Epidermal melanocyte (primary cell): ENCODE measurements around the gene LYRM9.
A peak's percentile ranks its signal among the peaks of the same experiment; 100 is the strongest.
"Not testable (repeated sequence)": the region's sequence is repeated elsewhere in the genome, so short reads cannot be mapped to it uniquely, and the experiment has no call there.

ENCODE experiments used
- DNase-seq: peaks from one replicate; pipeline ENCODE4 v3.0.0; 2011; ENCODE audit warnings: low spot score; ENCODE audit not compliant: insufficient read length

LYRM9 gene

GRCh38 chr17:27892866-27893769 is at the start of gene LYRM9:
LYRM9 (minus strand) TSS chr17:27893365; CDS start chr17:27882694, 10,671 bp downstream.
- peak; percentile 55 for DNase-seq

GRCh38 chr17:27940503-27941428 is 47.6 kb upstream of the LYRM9 start:
- DNase-seq, result no peak

GRCh38 chr17:27939474-27940465 is 46.6 kb upstream of the LYRM9 start:
- no peak for DNase-seq

GRCh38 chr17:27938864-27939263 is 45.7 kb upstream of the LYRM9 start:
- DNase-seq, result no peak

GRCh38 chr17:27938241-27938640 is 45.1 kb upstream of the LYRM9 start:
- DNase-seq, result no peak

- DNase-seq, result no peak
These were observed 43.9 kb upstream of the LYRM9 start for GRCh38 chr17:27937025-27937546.

- no peak for DNase-seq
These were observed 36.8 kb upstream of the LYRM9 start for GRCh38 chr17:27930000-27930399.

- no peak for DNase-seq
These were observed 35.4 kb upstream of the LYRM9 start for GRCh38 chr17:27928587-27928986.

GRCh38 chr17:27927781-27928180 is 34.6 kb upstream of the LYRM9 start:
- no peak for DNase-seq

- DNase-seq, result no peak
These were observed 28.4 kb upstream of the LYRM9 start for GRCh38 chr17:27921599-27921998.

- DNase-seq, result no peak
These were observed 27.9 kb upstream of the LYRM9 start for GRCh38 chr17:27921077-27921476.

- no peak for DNase-seq
These were observed 27.4 kb upstream of the LYRM9 start for GRCh38 chr17:27920569-27920968.

GRCh38 chr17:27919079-27919478 is 25.9 kb upstream of the LYRM9 start:
- no peak for DNase-seq

GRCh38 chr17:27918498-27918897 is 25.3 kb upstream of the LYRM9 start:
- no peak for DNase-seq

GRCh38 chr17:27917000-27917399 is 23.8 kb upstream of the LYRM9 start:
- no peak for DNase-seq

- no peak for DNase-seq
These were observed 22.5 kb upstream of the LYRM9 start for GRCh38 chr17:27915709-27916108.

- no peak for DNase-seq
These were observed 21.2 kb upstream of the LYRM9 start for GRCh38 chr17:27914382-27914781.

GRCh38 chr17:27912964-27913363 is 19.8 kb upstream of the LYRM9 start:
- no peak for DNase-seq

- not testable (repeated sequence) for DNase-seq
These were observed 19.1 kb upstream of the LYRM9 start for GRCh38 chr17:27912299-27912698.

- no peak for DNase-seq
These were observed 14.9 kb upstream of the LYRM9 start for GRCh38 chr17:27907976-27908558.
